ENCODE measurements around the gene DOCK4. TPM values are rescaled to one million over a fixed set of nuclear protein-coding genes. Genes with fewer than 3 reads are reported as not detected.

Gene DOCK4
- total RNA-seq, 1 donor from 2014 or later = 43.5 TPM

DNA sequence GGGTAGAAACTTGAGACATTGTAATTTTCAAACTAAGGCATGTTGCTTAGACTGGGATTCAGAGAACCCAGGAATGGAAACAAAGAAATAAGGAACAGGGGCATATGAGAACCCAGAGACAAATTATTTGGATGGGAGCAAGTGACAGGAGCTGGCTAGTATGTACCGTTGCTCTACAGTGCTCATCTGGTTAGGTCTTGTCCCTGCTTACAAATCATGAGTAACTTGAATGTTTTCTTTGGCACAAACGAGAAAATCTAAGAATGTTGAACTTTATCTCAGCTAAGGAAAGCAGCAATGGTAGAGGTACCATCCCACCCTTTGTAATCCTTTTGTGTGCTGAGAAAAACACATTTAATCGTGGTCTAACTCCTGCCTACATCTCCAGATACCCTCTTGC is 527.9 kb downstream of the DOCK4 start:
- no peak overlapping the region for H3K4me3 ChIP-seq
- H3K27ac ChIP-seq = no peak overlapping the region
- no peaks in the 10 kb centered on the region for H3K4me1 ChIP-seq
- intact Hi-C loops (cut with DNase I) = no loop called here
- TF ChIP-seq CTCF (IDR thresholded peaks at IDR 0.05) = no peak
- DNase-seq (ENCODE audit: low spot score in 2 of 2) = no peak
- H3K36me3 ChIP-seq = no peaks in the 10 kb centered on the region
- no peaks in the 10 kb centered on the region for H3K27me3 ChIP-seq
- H3K9me3 ChIP-seq = no peaks in the 10 kb centered on the region

GRCh38 chr7:111677848-111678247 is 528.4 kb downstream of the DOCK4 start:
- no peak for DNase-seq (ENCODE audit: low spot score in 2 of 2)
- no peaks in the 10 kb centered on the region for H3K4me1 ChIP-seq
- no peaks in the 10 kb centered on the region for H3K9me3 ChIP-seq
- no peak for TF ChIP-seq CTCF (IDR thresholded peaks at IDR 0.05)
- no peak overlapping the region for H3K27ac ChIP-seq
- H3K27me3 ChIP-seq = no peaks in the 10 kb centered on the region
- H3K36me3 ChIP-seq = no peaks in the 10 kb centered on the region
- no peak overlapping the region for H3K4me3 ChIP-seq
- intact Hi-C loops (cut with DNase I) = no loop called here

DNA sequence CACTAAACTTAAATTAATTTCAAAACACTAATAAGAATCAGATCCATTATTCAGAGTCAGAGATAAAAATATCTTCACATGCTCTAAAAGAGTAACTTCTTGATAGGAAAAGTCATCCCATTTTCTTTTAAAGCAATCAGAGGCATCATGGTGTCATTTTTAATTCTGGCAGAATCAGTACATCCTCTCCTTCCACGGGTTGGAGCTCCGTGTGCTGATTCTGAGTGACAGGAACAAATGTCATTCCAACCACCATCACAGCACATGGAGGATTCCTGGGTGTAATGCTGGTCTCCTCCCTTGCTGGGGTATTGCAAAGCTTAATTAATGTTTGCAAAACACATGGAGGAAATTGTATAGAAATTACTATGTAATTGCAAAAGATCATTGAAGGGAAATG is 529.4 kb downstream of the DOCK4 start:
- no peaks in the 10 kb centered on the region for H3K4me1 ChIP-seq
- no peak overlapping the region for H3K4me3 ChIP-seq
- no peak for DNase-seq (ENCODE audit: low spot score in 2 of 2)
- no peak for TF ChIP-seq CTCF (IDR thresholded peaks at IDR 0.05)
- intact Hi-C loops (cut with DNase I) = no loop called here
- no peaks in the 10 kb centered on the region for H3K27me3 ChIP-seq
- H3K36me3 ChIP-seq = no peaks in the 10 kb centered on the region
- H3K9me3 ChIP-seq = no peaks in the 10 kb centered on the region
- no peak overlapping the region for H3K27ac ChIP-seq

Other genes starting within 250 kb of the DOCK4 start
- 0.43 TPM for gene ZNF277, start 296 bp upstream of the DOCK4 start, total RNA-seq
- 35.1 TPM for gene IFRD1, start 244.1 kb upstream of the DOCK4 start, total RNA-seq